CD4-positive, alpha-beta T cell treated with Interleukin-4 for 1 hour (primary cell): Measurements from ENCODE around the gene COL1A2.

Source experiments
- DNase-seq, 2 donors: peaks; one replicate each; pipeline ENCODE4 v3.0.0-alpha.2; 2020 to 2022

The COL1A2 gene

GRCh38 chr7:94394437-94395140, at the start of gene COL1A2:
COL1A2 (plus strand) TSS chr7:94394895; CDS start chr7:94395032, 137 bp downstream.
- DNase-seq = no peak

- DNase-seq = no peak
Measured at GRCh38 chr7:94345907-94346306, 48.8 kb upstream of the COL1A2 start.

- no peak for DNase-seq
Measured at GRCh38 chr7:94348142-94348541, 46.6 kb upstream of the COL1A2 start.

- no peak for DNase-seq
Measured at GRCh38 chr7:94350734-94351133, 44.0 kb upstream of the COL1A2 start.

- no peak for DNase-seq
Measured at GRCh38 chr7:94351703-94352102, 43.0 kb upstream of the COL1A2 start.

GRCh38 chr7:94352887-94353286, 41.8 kb upstream of the COL1A2 start:
- DNase-seq = no peak

- no peak for DNase-seq
Measured at GRCh38 chr7:94354953-94355352, 39.7 kb upstream of the COL1A2 start.

- no peak for DNase-seq
Measured at GRCh38 chr7:94355454-94355853, 39.2 kb upstream of the COL1A2 start.

GRCh38 chr7:94357076-94357475, 37.6 kb upstream of the COL1A2 start:
- DNase-seq = no peak

GRCh38 chr7:94360926-94361325, 33.8 kb upstream of the COL1A2 start:
- DNase-seq = no peak

- no peak for DNase-seq
Measured at GRCh38 chr7:94362276-94362675, 32.4 kb upstream of the COL1A2 start.

GRCh38 chr7:94364816-94365215, 29.9 kb upstream of the COL1A2 start:
- no peak for DNase-seq

- no peak for DNase-seq
Measured at GRCh38 chr7:94366163-94366562, 28.5 kb upstream of the COL1A2 start.

- no peak for DNase-seq
Measured at GRCh38 chr7:94366832-94367231, 27.9 kb upstream of the COL1A2 start.

- DNase-seq = no peak
Measured at GRCh38 chr7:94367949-94368348, 26.7 kb upstream of the COL1A2 start.

- DNase-seq = no peak
Measured at GRCh38 chr7:94368371-94368791, 26.3 kb upstream of the COL1A2 start.

GRCh38 chr7:94374231-94374630, 20.5 kb upstream of the COL1A2 start:
- no peak for DNase-seq

- DNase-seq = no peak
Measured at GRCh38 chr7:94374721-94375566, 19.8 kb upstream of the COL1A2 start.

- no peak for DNase-seq
Measured at GRCh38 chr7:94375691-94376090, 19.0 kb upstream of the COL1A2 start.

- no peak for DNase-seq
Measured at GRCh38 chr7:94376281-94376680, 18.4 kb upstream of the COL1A2 start.

GRCh38 chr7:94378356-94378755, 16.3 kb upstream of the COL1A2 start:
- no peak for DNase-seq

GRCh38 chr7:94380264-94380663, 14.4 kb upstream of the COL1A2 start:
- DNase-seq = no peak

- no peak for DNase-seq
Measured at GRCh38 chr7:94382132-94382531, 12.6 kb upstream of the COL1A2 start.

GRCh38 chr7:94382746-94383145, 11.9 kb upstream of the COL1A2 start:
- no peak for DNase-seq
